Measurements from ENCODE around the gene TWIST2. TPM values are rescaled to one million over a fixed set of nuclear protein-coding genes. Genes with fewer than 3 reads are reported as not detected.

The TWIST2 gene
- polyA plus RNA-seq, 3 donors, result 0.43 to 0.49 (median 0.43) TPM

DNA sequence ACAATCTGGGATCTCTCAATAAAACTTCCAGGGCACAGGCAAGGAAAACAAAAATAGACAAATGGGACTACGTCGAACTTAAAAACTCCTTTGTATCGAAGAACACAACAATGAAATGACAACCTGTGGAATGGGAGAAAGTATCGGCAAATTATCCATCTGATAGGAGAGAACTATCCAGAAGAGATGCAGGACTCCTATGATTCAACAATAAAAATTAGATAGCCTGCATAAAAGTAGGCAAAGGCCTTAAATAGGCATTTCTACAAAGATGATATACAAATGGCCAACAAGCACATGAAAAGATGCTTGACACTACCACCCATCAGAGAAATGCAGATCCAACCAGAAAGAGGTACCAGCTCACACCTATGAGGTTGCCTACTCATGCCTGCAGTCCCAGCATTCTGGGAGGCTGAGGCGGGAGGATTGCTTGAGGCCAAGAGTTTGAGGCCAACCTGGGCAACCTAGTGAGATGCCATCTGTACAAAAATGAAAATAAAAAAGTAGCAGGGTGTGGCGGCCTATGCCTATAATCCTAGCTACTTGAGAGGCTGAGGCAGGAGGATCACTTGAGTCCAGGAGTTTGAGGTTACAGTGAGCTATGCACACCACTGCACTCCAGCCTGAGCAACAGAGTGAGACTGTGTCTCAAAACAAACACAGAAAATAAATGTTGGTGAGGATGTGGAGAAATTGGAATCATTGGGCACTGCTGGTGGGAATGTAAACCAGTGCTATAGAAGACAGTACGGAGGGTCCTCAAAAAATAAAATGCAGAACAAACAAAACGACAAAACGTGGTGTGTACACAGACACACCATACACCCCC is 21.6 kb downstream of the TWIST2 start:
- no peak overlapping the region for H3K4me2 ChIP-seq (replicated peaks; ENCODE audit: extremely low read depth, low read length, poor library complexity, severe bottlenecking)
- H3K9me3 ChIP-seq (replicated peaks in 1 of 2; ENCODE audit: control insufficient read depth in 1 of 2, insufficient read depth in 1 of 2, low read length in 2 of 2), result no peaks in the 10 kb centered on the region
- H3K27me3 ChIP-seq (ENCODE audit: control insufficient read depth in 2 of 2, insufficient read depth in 2 of 2, low read length in 2 of 2), result no peaks in the 10 kb centered on the region
- H3K27ac ChIP-seq (ENCODE audit: low read depth in 1 of 2, low read length in 2 of 2), result no peak overlapping the region
- H3K4me3 ChIP-seq (replicated peaks in 1 of 3; ENCODE audit: low read depth in 2 of 3, low read length in 3 of 3), result no peak overlapping the region
- no peak overlapping the region for H3K9ac ChIP-seq (ENCODE audit: insufficient read depth, low read length, poor library complexity, severe bottlenecking)
- H3K27ac Mint-ChIP-seq, result no peak overlapping the region
- H3K4me1 Mint-ChIP-seq, result no peaks in the 10 kb centered on the region
- peaks cover 9 to 32% (median 13%) of the 10 kb centered on the region in 3 donors for H3K27me3 Mint-ChIP-seq (ENCODE audit: low read depth in 3 of 3)
- no peak for DNase-seq
- no peak overlapping the region for H2AFZ ChIP-seq (ENCODE audit: insufficient read depth, low read depth, low read length, poor library complexity, severe bottlenecking)
- no peak overlapping the region for H3K4me3 Mint-ChIP-seq
- H3K36me3 ChIP-seq (replicated peaks in 1 of 2; ENCODE audit: control insufficient read depth in 1 of 2, insufficient read depth in 2 of 2, low read length in 2 of 2), result no peaks in the 10 kb centered on the region
- H3K36me3 Mint-ChIP-seq, result no peaks in the 10 kb centered on the region
- 96% methylated on average over 5 of the region's 9 CpGs for WGBS (ENCODE audit: insufficient coverage)
- peaks cover 0 to 5% (median 0%) of the 10 kb centered on the region in 7 donors for H3K9me3 Mint-ChIP-seq
- H3K79me2 ChIP-seq (ENCODE audit: insufficient read depth, low read length), result no peaks in the 10 kb centered on the region
- no peaks in the 10 kb centered on the region for H3K4me1 ChIP-seq (ENCODE audit: control insufficient read depth in 1 of 2, insufficient read depth in 2 of 2, low read length in 2 of 2)
- intact Hi-C loops (cut with micrococcal nuclease), result no loop called here
- no peaks in the 10 kb centered on the region for H4K20me1 ChIP-seq (ENCODE audit: insufficient read depth, low read length)
- TF ChIP-seq, protein P1, sequence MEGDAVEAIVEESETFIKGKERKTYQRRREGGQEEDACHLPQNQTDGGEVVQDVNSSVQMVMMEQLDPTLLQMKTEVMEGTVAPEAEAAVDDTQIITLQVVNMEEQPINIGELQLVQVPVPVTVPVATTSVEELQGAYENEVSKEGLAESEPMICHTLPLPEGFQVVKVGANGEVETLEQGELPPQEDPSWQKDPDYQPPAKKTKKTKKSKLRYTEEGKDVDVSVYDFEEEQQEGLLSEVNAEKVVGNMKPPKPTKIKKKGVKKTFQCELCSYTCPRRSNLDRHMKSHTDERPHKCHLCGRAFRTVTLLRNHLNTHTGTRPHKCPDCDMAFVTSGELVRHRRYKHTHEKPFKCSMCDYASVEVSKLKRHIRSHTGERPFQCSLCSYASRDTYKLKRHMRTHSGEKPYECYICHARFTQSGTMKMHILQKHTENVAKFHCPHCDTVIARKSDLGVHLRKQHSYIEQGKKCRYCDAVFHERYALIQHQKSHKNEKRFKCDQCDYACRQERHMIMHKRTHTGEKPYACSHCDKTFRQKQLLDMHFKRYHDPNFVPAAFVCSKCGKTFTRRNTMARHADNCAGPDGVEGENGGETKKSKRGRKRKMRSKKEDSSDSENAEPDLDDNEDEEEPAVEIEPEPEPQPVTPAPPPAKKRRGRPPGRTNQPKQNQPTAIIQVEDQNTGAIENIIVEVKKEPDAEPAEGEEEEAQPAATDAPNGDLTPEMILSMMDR (IDR thresholded peaks at IDR 0.05), result no peak

- H3K27me3 Mint-ChIP-seq (ENCODE audit: low read depth in 3 of 3), result peaks cover 13 to 27% (median 14%) of the 10 kb centered on the region in 3 donors
- intact Hi-C loops (cut with micrococcal nuclease), result no loop called here
- no peak overlapping the region for H3K27ac ChIP-seq (ENCODE audit: low read depth in 1 of 2, low read length in 2 of 2)
Observed at GRCh38 chr2:238870261-238870660, 22.4 kb downstream of the TWIST2 start.

More at GRCh38 chr2:238870261-238870660, 22.4 kb downstream of the TWIST2 start:
- Histone ChIP-seq H3K4me1 (ENCODE audit: control insufficient read depth in 1 of 2, insufficient read depth in 2 of 2, low read length in 2 of 2) (no peaks in the 10 kb centered on the region), H3K9me3 (replicated peaks in 1 of 2; ENCODE audit: control insufficient read depth in 1 of 2, insufficient read depth in 1 of 2, low read length in 2 of 2) (no peaks in the 10 kb centered on the region), H3K9ac (ENCODE audit: insufficient read depth, low read length, poor library complexity, severe bottlenecking) (no peak overlapping the region), H3K27me3 (ENCODE audit: control insufficient read depth in 2 of 2, insufficient read depth in 2 of 2, low read length in 2 of 2) (no peaks in the 10 kb centered on the region), H4K20me1 (ENCODE audit: insufficient read depth, low read length) (no peaks in the 10 kb centered on the region), H2AFZ (ENCODE audit: insufficient read depth, low read depth, low read length, poor library complexity, severe bottlenecking) (no peak overlapping the region), H3K4me2 (replicated peaks; ENCODE audit: extremely low read depth, low read length, poor library complexity, severe bottlenecking) (no peak overlapping the region), H3K79me2 (ENCODE audit: insufficient read depth, low read length) (no peaks in the 10 kb centered on the region), H3K4me3 (replicated peaks in 1 of 3; ENCODE audit: low read depth in 2 of 3, low read length in 3 of 3) (no peak overlapping the region), H3K36me3 (replicated peaks in 1 of 2; ENCODE audit: control insufficient read depth in 1 of 2, insufficient read depth in 2 of 2, low read length in 2 of 2) (no peaks in the 10 kb centered on the region)
- WGBS (ENCODE audit: insufficient coverage), result no CpG with 5 or more reads among the region's 3 CpGs
- Mint-ChIP-seq H3K36me3 (no peaks in the 10 kb centered on the region), H3K4me1 (no peaks in the 10 kb centered on the region), H3K27ac (no peak overlapping the region), H3K9me3 (peaks cover 0 to 5% (median 0%) of the 10 kb centered on the region in 7 donors), H3K4me3 (no peak overlapping the region)
- TF ChIP-seq, protein P1 (IDR thresholded peaks at IDR 0.05), result no peak
- DNase-seq, result no peak

Data from CD14-positive monocyte (primary cell).